K562 (cell line): ENCODE measurements around the gene PCSK1. TPM values are rescaled to one million over a fixed set of nuclear protein-coding genes. Genes with fewer than 3 reads are reported as not detected.

Experiments used
- ATAC-seq: fragments of 200-7000 bp; cut with Tn5 transposase; 3 replicates; pipeline ENCODE4 v1.9.1; 2020; ENCODE audit warnings: moderate library complexity
- BruUV-seq: library from RNA; stranded (reverse); fragments of 400-500 nt; replicated peaks from 2 replicates; lab custom pipeline; 2021; lab: Mats Ljungman, UMichigan
- CTCF ChIA-PET: fragments of 300-600 bp; formaldehyde crosslinking; extraction: SDS; loops from one replicate; lab custom pipeline; 2021; ENCODE audit warnings: low intra/inter-chr PET ratio; lab: Yijun Ruan, JAX
- POLR2A ChIA-PET: fragments of 300-600, 350-650 bp; sonication (Branson Sonifier 250); formaldehyde crosslinking; extraction: SDS; loops from one replicate; lab custom pipeline; 2021; ENCODE audit warnings: antibody characterized with exemption, inconsistent platforms; lab: Yijun Ruan, JAX
- DNase-seq, 4 experiments: peaks; one replicate each; pipeline versions ENCODE4 v3.0.0 to v3.0.0-alpha.2; 2011 to 2018; ENCODE audit warnings: low spot score in 3 of 4, mixed read lengths in 3 of 4; ENCODE audit errors: extremely low read depth in 1 of 4
- FAIRE-seq: peaks from 2 replicates; lab custom pipeline; 2011; peaks lifted over from hg19 to GRCh38; lab: Jason Lieb, UNC
- H2AFZ ChIP-seq: 2 replicates; pipeline ENCODE4 v1.6.0; 2011; ENCODE audit warnings: low read depth, low read length, control low read depth, inconsistent platforms
- H3K27ac ChIP-seq: fragments of 200-600 bp; 3 replicates; pipeline ENCODE4 v1.8.0; 2011; ENCODE audit warnings: low read depth, mild to moderate bottlenecking, control low read depth, inconsistent platforms, low read length, moderate library complexity, mixed read lengths; ENCODE audit errors: extremely low read depth
- H3K27me3 ChIP-seq, 2 experiments: fragments of 300-600 bp in 1 of 2; 2 replicates in 1 of 2; 3 replicates in 1 of 2; pipeline versions ENCODE4 v1.6.0 to v1.8.0; 2011; ENCODE audit warnings: inconsistent platforms in 2 of 2, low read length in 2 of 2, mild to moderate bottlenecking in 1 of 2, mixed read lengths in 1 of 2, moderate library complexity in 1 of 2; ENCODE audit not compliant: control insufficient read depth in 2 of 2, insufficient read depth in 2 of 2
- H3K36me3 ChIP-seq: fragments of 300-600 bp; 3 replicates; pipeline ENCODE4 v1.8.0; 2011; ENCODE audit warnings: mild to moderate bottlenecking, low read length, inconsistent platforms; ENCODE audit not compliant: control insufficient read depth, insufficient read depth
- H3K4me1 ChIP-seq, 2 experiments: fragments of 200-600 bp in 1 of 2; replicated peaks in 1 of 2; 2 replicates in 1 of 2; 3 replicates in 1 of 2; pipeline versions ENCODE4 v1.5.1 to v1.8.0; 2011; ENCODE audit warnings: inconsistent platforms in 2 of 2, low read length in 2 of 2, mild to moderate bottlenecking in 1 of 2, mixed read lengths in 1 of 2, moderate library complexity in 1 of 2; ENCODE audit not compliant: control insufficient read depth in 2 of 2, insufficient read depth in 2 of 2
- H3K4me2 ChIP-seq: 2 replicates; pipeline ENCODE4 v1.6.1; 2011; ENCODE audit warnings: low read length, control low read depth, inconsistent platforms, mixed read lengths; ENCODE audit not compliant: insufficient read depth
- H3K4me3 ChIP-seq: fragments of 200-600 bp; sonication (generic), shearing (Covaris generic); 2 replicates; pipeline ENCODE4 v1.5.1; 2016; ENCODE audit warnings: control low read depth, inconsistent platforms
- H3K79me2 ChIP-seq: fragments of 200-600 bp; 3 replicates; pipeline ENCODE4 v1.8.0; 2011; ENCODE audit warnings: low read length, inconsistent platforms; ENCODE audit not compliant: control insufficient read depth, insufficient read depth
- H3K9ac ChIP-seq, 2 experiments: 2 replicates each; pipeline versions ENCODE4 v1.6.0 to v1.6.1; 2011; ENCODE audit warnings: low read depth in 2 of 2, low read length in 2 of 2, control low read depth in 1 of 2, inconsistent platforms in 1 of 2, mild to moderate bottlenecking in 1 of 2, mixed read lengths in 1 of 2; ENCODE audit not compliant: insufficient read depth in 1 of 2
- H3K9me1 ChIP-seq: one replicate; pipeline ENCODE4 v1.6.0; 2011; ENCODE audit warnings: inconsistent platforms, mild to moderate bottlenecking, low read length, moderate library complexity; ENCODE audit not compliant: control insufficient read depth, insufficient read depth
- H3K9me3 ChIP-seq: replicated peaks from 2 replicates; pipeline ENCODE4 v1.5.1; 2011; ENCODE audit warnings: low read depth, low read length, inconsistent platforms; ENCODE audit not compliant: control insufficient read depth, insufficient read depth
- H4K20me1 ChIP-seq: replicated peaks from 2 replicates; pipeline ENCODE4 v1.6.1; 2011; ENCODE audit warnings: low read length, inconsistent platforms, mixed read lengths; ENCODE audit not compliant: control insufficient read depth, insufficient read depth
- AFF1 ChIP-seq, 2 experiments: fragments of 450-650 bp; IDR thresholded peaks; 2 replicates each; pipeline ENCODE4 v1.6.1; 2018; ENCODE audit warnings: mild to moderate bottlenecking in 2 of 2, low read depth in 1 of 2; ENCODE audit not compliant: partially characterized antibody in 2 of 2
- CEBPG ChIP-seq, 3 experiments: fragments of 200-800 bp in 1 of 3; sonication (Bioruptor generic) in 1 of 3; sonication (generic) in 1 of 3; formaldehyde crosslinking in 1 of 3; IDR thresholded peaks in 2 of 3; conservative IDR thresholded peaks in 1 of 3; 2 replicates each; pipeline versions ENCODE4 v1.6.1 to v1.8.0; 2016 to 2022; ENCODE audit warnings: missing compliant biosample characterization in 2 of 3, missing genetic modification characterization in 2 of 3, mild to moderate bottlenecking in 1 of 3, missing genetic modification reagents in 1 of 3
- HMGXB4 ChIP-seq: sonication (generic); formaldehyde crosslinking; IDR thresholded peaks from 2 replicates; pipeline ENCODE4 v1.8.1; 2023; ENCODE audit warnings: mild to moderate bottlenecking, missing genetic modification reagents
- MCM7 ChIP-seq, 2 experiments: fragments of 450-650 bp; IDR thresholded peaks; 2 replicates each; pipeline ENCODE4 v1.6.1; 2016 to 2018
- MEIS2 ChIP-seq: fragments of 450-650 bp; IDR thresholded peaks from 2 replicates; pipeline ENCODE4 v1.6.1; 2014; ENCODE audit warnings: mild to moderate bottlenecking; ENCODE audit not compliant: partially characterized antibody
- MLLT1 ChIP-seq, 2 experiments: fragments of 450-650 bp; IDR thresholded peaks; 2 replicates each; pipeline ENCODE4 v1.6.1; 2016
- PHF20 ChIP-seq: fragments of 450-650 bp; IDR thresholded peaks from 2 replicates; pipeline ENCODE4 v1.6.1; 2018; ENCODE audit not compliant: partially characterized antibody
- PKNOX1 ChIP-seq: fragments of 450-650 bp; IDR thresholded peaks from 2 replicates; pipeline ENCODE4 v1.6.1; 2016
- RBM15 ChIP-seq: fragments of 200-400 bp; formaldehyde crosslinking; IDR thresholded peaks from 2 replicates; pipeline ENCODE4 v1.6.1; 2018; ENCODE audit warnings: mild to moderate bottlenecking, low read length, moderate library complexity; ENCODE audit not compliant: insufficient read depth
- USF1 ChIP-seq: sonication (generic); formaldehyde crosslinking; IDR thresholded peaks from 2 replicates; pipeline ENCODE4 v1.9.0; 2022; ENCODE audit warnings: mild to moderate bottlenecking, missing genetic modification reagents
- ZNF77 ChIP-seq: fragments of 250-450 bp; sonication (Bioruptor Pico); IDR thresholded peaks from 2 replicates; pipeline ENCODE4 v1.5.0; 2020
- WGBS: fragments of 100-300 bp; shearing (Covaris generic); methylation state at CpG from one replicate; pipeline ENCODE4 v1.1.6; 2016; ENCODE audit warnings: low coverage, mixed read lengths; ENCODE audit not compliant: insufficient coverage; ENCODE audit errors: missing lambda C conversion rate; 5-methylcytosine and 5-hydroxymethylcytosine counted together
- in situ Hi-C: fragments of 300-500 bp; cut with MboI; formaldehyde crosslinking; loops from 4 replicates; pipeline ENCODE4 v1.15.0; 2018; ENCODE audit warnings: inconsistent platforms, mixed read lengths
- intact Hi-C: fragments of 100-400 bp; cut with micrococcal nuclease; formaldehyde crosslinking; loops from 2 replicates; pipeline ENCODE4 v1.14.2; 2022
- polyA plus RNA-seq, 8 experiments: library from polyadenylated mRNA; depleted of rRNA in 4 of 8; stranded (reverse) in 5 of 8; unstranded in 3 of 8; fragments of >200 nt; fragmentation: Nextera tagmentation in 2 of 8; fragmentation: Illumina TruSeq in 1 of 8; extraction: Ambion mirVana in 2 of 8; extraction: Trizol in 1 of 8; gene quantifications; 2 replicates each; pipeline versions ENCODE4 v1.2.1 to v1.2.3, GENCODE V29; 2011 to 2014; ENCODE audit warnings: inconsistent platforms in 1 of 8, missing spikeins in 1 of 8
- total RNA-seq, 7 experiments: library from RNA; depleted of rRNA in 6 of 7; stranded (reverse); fragments of >200 nt in 6 of 7; fragmentation: Illumina TruSeq in 2 of 7; extraction: Trizol in 2 of 7; gene quantifications; 2 replicates each; pipeline versions ENCODE4 v1.2.1 to v1.2.3, GENCODE V29; 2011 to 2021; ENCODE audit warnings: low replicate concordance in 1 of 7

Gene PCSK1
- total and polyA plus RNA-seq, 9 of the 15 experiments (the other 6 are each of a cell fraction or from before 2014, with no cell fraction given), result not detected

- TF ChIP-seq AFF1 (IDR thresholded peaks at IDR 0.05; ENCODE audit: low read depth in 1 of 2, partially characterized antibody in 2 of 2), result no peak
- TF ChIP-seq MLLT1 (IDR thresholded peaks at IDR 0.05), result no peak
- no peak for TF ChIP-seq USF1
These were observed 44.9 kb downstream of the PCSK1 start (continued) for GRCh38 chr5:96388176-96388575.

GRCh38 chr5:96387616-96388015 lies 45.4 kb downstream of the PCSK1 start:
- no peak for DNase-seq
- Histone ChIP-seq H4K20me1 (no peaks in the 10 kb centered on the region), H3K4me2 (no peak overlapping the region), H3K27ac (no peak overlapping the region), H3K9me3 (no peaks in the 10 kb centered on the region), H3K4me3 (no peak overlapping the region), H3K27me3 (peaks cover 0 to 4% of the 10 kb centered on the region in 2 experiments; a peak in 1 of 5 replicates), H3K36me3 (no peaks in the 10 kb centered on the region), H2AFZ (no peak overlapping the region), H3K79me2 (no peaks in the 10 kb centered on the region), H3K9me1 (no peaks in the 10 kb centered on the region), H3K4me1 (no peaks in the 10 kb centered on the region), H3K9ac (no peak overlapping the region)
- no peak for FAIRE-seq
- intact Hi-C loops (no loop called here), in situ Hi-C loops (no loop called here)
- POLR2A ChIA-PET, result interaction anchor here (0.5 to 0.8 kb wide), 2 partner anchors 73 to 204 kb away, joined by 3 read pairs; no protein-coding TSS in a partner anchor
- CTCF ChIA-PET, result no interaction called here
- WGBS, result 0% methylated on average over 2 of the region's 2 CpGs
- no TSS peak for BruUV-seq
- ATAC-seq, result peak; percentile 64; the same call in 2 of the 3 replicates
- TF ChIP-seq CEBPG (CRISPR knock-in tag; IDR thresholded peaks at IDR 0.05) (no peak), CEBPG (tag; conservative IDR thresholded peaks at IDR 0.05 in 1 of 2, IDR thresholded peaks at IDR 0.05 in 1 of 2) (peak; percentile 57 to 88; a peak in 3 of 4 replicates), MEIS2 (peak; percentile 79), PKNOX1 (peak; percentile 73), HMGXB4 (CRISPR knock-in tag) (no peak), MCM7 (IDR thresholded peaks at IDR 0.05) (no peak), PHF20 (no peak), RBM15 (no peak), ZNF77 (CRISPR knock-in tag) (no peak)
